GM19452 (cell line): ENCODE measurements around the gene NRG2.

Source experiments
- ATAC-seq: cut with Tn5 transposase; IDR thresholded peaks from one replicate; pipeline ENCODE4 v1.9.1; 2021; ENCODE audit not compliant: unreplicated experiment

NRG2 gene

DNA sequence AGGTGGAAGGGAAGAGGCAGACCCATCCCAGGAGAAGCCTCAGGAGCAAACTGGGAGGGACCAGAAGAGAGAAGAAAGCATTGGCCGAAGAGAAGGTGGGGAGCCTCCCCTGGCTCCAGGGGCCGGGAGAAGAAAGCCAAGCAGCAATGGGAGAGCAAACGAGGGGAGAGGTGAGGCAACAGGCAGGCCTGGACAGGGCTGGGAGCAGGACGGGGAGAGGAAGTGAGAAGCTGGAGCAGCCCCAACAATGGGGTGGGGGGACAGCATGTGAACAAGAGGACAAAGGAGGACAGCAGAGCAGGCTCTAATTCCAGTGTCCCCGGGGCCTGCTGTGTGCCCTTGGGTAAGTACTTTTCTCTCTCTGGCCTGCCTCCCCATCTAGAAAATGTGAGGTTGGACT is 132.2 kb downstream of the NRG2 start:
- no peak for ATAC-seq

DNA sequence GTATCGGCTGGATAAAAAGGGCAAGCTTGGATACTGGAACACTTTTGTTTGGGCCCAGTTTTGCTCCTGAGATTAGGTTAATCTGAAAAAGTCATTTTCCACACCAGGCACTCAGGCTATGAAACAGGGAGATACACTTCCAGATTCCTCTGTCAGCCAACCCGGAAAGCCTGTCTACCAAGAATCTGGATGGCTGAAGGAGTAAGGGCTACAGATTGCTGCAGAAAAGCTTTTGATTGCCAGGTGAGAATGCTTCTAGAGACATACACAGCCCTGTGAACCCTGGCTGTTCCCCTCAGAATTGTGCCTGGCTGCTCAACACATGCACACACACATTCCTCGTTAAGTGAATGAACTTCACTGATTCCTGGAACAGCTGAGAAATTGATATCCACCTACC is 133.1 kb downstream of the NRG2 start:
- no peak for ATAC-seq

- ATAC-seq = no peak
These were observed 134.3 kb downstream of the NRG2 start for GRCh38 chr5:139908749-139909148.

DNA sequence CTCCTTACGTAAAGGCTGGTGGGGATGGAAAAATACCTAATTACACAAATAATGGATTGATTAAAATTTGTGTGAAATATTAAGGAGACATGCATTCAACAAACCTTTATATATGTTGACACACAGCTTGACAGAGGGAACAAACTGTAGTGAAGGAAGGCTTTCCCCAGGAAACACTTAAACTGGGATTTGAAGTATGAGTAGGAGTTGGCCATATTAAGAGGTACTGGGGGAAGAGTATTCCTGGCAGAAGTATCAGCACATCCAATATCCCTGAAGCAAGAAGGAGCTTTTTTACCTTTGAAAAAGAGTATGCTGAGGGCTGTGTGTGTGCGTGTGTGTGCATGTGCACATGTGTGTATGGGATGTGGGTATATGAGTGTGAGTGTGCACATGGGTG is 136.4 kb downstream of the NRG2 start:
- no peak for ATAC-seq

- ATAC-seq = no peak
These were observed 138.1 kb downstream of the NRG2 start for GRCh38 chr5:139904816-139905661.

- ATAC-seq = no peak
These were observed 138.6 kb downstream of the NRG2 start for GRCh38 chr5:139904566-139904815.

GRCh38 chr5:139903795-139904565 is 139.1 kb downstream of the NRG2 start:
- peak; percentile 55 for ATAC-seq

DNA sequence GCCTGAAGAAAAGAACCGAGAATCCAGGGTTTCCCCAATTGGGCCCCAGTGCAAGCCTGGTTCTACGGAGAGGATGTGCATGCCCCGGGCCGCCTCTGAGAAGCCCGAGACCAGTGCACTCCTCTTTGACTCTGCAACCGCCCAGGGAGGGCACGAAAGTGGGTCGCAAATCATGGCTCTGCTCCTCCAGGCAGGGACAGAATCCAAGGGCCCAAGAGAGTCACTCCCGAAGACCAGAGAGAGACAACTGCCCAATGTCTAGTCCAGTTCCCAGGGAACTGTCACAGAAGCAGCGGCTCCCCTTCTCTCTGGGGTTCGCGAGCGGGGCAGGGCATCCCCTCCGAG is 139.7 kb downstream of the NRG2 start:
- peak; percentile 26 for ATAC-seq

DNA sequence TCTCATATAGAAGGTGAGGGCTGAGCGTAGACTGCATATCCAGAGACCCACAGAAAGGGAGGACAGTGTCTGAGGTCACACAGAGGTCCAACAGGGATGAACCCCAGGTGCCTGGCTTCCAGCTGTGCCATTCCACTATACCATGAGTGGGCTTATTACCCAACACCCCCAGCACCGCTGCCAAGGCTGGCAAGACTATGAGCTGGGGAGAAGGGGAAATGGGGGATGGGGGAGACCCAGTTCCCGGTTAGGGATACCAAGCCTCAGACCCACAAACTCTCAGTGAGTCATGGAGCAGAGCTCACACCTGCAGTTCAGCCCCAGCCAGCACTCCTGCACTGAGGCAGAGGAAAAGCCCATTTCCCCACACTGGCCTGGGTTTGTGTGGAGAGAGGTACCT is 141.1 kb downstream of the NRG2 start:
- no peak for ATAC-seq

- no peak for ATAC-seq
These were observed 141.9 kb downstream of the NRG2 start for GRCh38 chr5:139901251-139901575.

DNA sequence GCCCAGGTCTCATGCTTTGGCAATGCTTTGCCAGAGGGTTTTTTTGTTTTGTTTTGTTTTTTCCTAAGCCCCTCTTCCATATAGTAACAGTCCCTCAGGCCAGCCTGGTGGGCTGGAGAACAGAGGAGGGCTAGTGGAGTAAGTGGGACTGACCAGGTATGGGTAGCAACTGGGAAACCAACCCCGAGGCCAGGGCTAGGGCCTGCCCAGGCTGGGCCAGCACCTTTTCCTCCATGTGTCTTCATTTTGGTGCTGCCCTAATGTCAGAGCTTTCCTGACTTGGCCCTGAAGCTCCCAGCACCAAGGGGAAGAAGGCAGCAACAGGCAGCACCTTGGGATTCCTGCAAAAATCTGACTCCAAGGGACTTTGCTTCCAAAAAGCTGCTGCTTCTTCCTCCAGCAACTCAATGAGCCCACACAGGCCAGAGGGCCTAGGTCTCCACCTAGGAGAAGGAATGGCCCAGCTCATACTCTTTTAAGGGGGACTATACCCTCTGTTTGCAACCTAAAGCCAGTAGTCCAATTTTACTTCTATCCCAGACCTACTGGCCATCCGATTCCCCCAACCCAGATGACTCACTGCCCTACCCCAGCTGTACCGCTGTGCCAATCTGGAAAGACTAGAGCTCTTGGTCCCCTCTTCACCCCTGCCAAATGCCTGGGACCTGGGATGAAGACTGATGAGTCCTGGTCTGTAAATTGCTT is 142.4 kb downstream of the NRG2 start:
- ATAC-seq = no peak

DNA sequence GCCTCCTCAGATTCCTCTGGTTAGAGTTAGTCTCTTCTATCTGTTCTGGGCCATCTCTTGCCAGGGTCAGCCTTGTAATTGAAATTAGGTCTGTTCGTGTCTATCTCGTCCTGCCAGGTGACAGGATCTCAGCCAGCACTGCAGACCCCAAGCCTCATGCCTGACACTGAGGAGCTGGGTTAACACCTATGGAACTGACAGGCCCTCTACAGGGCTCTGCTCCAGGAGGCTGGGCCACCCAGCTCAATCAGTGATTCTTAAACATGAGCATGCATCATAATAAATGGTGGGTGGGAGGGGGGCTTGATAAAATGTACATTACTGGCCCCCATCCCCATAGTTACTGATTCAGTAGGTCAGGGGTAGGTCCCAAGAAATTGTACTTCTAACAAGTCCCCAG is 144.1 kb downstream of the NRG2 start:
- no peak for ATAC-seq

DNA sequence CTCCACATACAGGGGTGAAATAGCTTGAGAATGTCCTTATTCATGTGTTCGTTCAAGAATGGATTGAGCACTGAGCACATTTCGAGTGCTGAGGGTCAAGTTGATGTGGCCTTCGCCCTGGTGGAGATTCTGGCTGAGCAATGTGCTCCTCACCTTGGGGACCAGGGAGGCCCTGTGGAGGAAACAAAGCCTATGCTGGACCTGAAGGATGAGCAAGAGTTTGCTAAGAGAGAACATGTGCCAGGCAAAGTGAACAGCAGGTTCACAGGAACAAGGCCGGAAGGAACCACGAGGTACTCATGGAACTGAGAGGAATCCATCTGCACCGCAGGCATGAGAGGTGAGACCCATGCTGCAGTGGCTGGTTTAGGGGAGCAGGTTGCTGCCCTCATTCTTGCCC is 145.1 kb downstream of the NRG2 start:
- ATAC-seq = no peak

DNA sequence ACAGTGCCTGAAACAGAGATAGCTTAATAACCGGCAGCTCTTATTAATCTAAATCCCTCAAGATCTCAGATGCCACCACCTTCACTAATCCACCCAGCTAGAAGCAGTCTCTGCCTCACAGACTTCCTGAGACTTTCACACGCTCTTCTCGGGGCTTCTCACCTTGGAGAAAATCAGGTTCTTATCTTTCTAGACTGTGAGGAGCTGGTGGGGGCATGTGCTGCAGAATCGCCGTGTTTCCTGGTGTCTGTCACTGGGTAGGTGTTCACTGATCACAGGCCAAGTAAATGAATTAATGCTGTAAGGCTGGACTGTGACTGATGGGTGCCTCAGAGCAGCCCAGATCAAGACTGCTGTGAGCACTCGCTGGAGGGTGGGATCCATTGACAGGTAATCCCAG is 145.8 kb downstream of the NRG2 start:
- no peak for ATAC-seq

DNA sequence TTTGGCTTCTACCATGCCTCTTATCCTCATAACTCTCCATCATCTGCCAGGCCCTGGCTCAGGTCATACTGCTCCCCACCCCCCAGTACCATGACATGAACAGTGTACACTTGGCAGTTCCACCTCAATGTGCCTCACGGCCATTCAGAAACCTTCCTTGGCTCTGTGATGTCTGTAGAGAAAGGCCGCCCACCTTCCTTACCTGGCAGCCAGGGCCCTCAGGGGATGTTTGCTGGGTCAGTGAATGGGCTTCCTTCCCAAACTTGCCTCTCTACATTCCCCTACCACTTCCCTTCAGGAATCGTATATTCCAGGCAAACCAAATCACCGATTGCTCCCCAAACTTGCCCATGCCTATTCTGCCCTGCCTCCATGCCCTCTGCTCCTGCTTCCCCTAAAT is 146.4 kb downstream of the NRG2 start:
- no peak for ATAC-seq

- no peak for ATAC-seq
These were observed 147.5 kb downstream of the NRG2 start for GRCh38 chr5:139895647-139896046.

DNA sequence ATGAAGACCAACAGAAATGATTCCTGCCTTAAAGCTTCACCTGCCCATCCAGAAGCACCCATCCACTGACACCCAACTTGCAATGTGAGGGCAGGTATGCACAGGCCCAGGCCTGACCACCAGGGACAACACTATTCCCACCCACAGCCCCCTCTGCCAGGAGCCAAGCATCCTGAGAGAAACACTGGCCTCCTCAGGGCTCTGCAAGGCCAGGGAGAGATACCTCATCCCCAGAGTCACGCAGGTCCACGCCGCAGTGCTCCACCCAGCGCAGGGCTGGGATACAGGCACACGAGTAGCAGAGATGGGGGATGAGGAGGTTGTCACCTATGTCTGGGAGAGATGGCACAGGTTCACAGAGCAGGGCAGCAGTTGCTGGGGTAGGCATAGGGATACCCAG is 148.1 kb downstream of the NRG2 start:
- ATAC-seq = no peak

- ATAC-seq = no peak
These were observed 149.2 kb downstream of the NRG2 start for GRCh38 chr5:139893873-139894272.

GRCh38 chr5:139889410-139889809 is 153.7 kb downstream of the NRG2 start:
- ATAC-seq = no peak

- no peak for ATAC-seq
These were observed 154.7 kb downstream of the NRG2 start for GRCh38 chr5:139888370-139888769.

DNA sequence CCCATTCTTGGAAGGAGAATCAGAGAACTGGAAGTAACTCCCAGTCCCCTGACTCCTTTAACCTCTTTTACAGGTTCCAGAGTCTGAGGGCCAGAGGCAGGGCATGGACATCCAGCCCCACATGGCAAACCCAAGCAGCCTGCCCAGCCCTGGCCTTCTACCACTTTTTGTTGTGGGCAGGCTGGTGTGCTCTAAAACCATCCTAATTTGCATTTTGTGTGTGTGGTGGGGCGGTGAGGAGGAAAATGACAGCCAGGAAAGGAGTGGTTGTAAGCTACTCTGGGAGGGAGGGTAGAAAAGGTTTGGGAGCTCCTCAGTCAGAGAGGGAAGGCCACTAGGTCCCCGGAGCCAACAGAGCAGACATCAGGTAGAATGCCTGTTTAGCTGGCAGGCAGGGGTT is 156.9 kb downstream of the NRG2 start:
- ATAC-seq = no peak

- ATAC-seq = no peak
These were observed 157.3 kb downstream of the NRG2 start for GRCh38 chr5:139885857-139886208.
